Central memory CD8-positive, alpha-beta T cell (primary cell): ENCODE data around the gene ARHGAP10.

Experiments
- ATAC-seq: fragments of 150-1000 bp; cut with Tn5 transposase; replicated peaks from 2 replicates; pipeline ENCODE4 v1.10.0; 2022; ENCODE audit warnings: mild to moderate bottlenecking, moderate FRiP score, moderate number of reproducible peaks; ENCODE audit not compliant: poor library complexity, severe bottlenecking; ENCODE audit errors: extremely low read depth
- DNase-seq, 2 donors: peaks; one replicate each; pipeline ENCODE4 v3.0.0; 2021; ENCODE audit warnings: low spot score in 2 of 2
- H3K27ac Mint-ChIP-seq: one replicate; pipeline ENCODE4 v1.8.0; 2022; ENCODE audit warnings: low read depth, mild to moderate bottlenecking, moderate library complexity, mixed read lengths
- H3K27me3 Mint-ChIP-seq: one replicate; pipeline ENCODE4 v1.8.0; 2022; ENCODE audit warnings: mixed read lengths
- H3K36me3 Mint-ChIP-seq: one replicate; pipeline ENCODE4 v1.8.0; 2022; ENCODE audit warnings: mild to moderate bottlenecking, moderate library complexity, mixed read lengths; ENCODE audit not compliant: insufficient read depth
- H3K4me1 Mint-ChIP-seq: one replicate; pipeline ENCODE4 v1.8.0; 2022; ENCODE audit warnings: mixed read lengths
- H3K4me3 Mint-ChIP-seq: one replicate; pipeline ENCODE4 v1.8.0; 2022; ENCODE audit warnings: mild to moderate bottlenecking, moderate library complexity, mixed read lengths
- H3K9me3 Mint-ChIP-seq: one replicate; pipeline ENCODE4 v1.8.0; 2022; ENCODE audit warnings: mixed read lengths

ARHGAP10 gene, protein sequence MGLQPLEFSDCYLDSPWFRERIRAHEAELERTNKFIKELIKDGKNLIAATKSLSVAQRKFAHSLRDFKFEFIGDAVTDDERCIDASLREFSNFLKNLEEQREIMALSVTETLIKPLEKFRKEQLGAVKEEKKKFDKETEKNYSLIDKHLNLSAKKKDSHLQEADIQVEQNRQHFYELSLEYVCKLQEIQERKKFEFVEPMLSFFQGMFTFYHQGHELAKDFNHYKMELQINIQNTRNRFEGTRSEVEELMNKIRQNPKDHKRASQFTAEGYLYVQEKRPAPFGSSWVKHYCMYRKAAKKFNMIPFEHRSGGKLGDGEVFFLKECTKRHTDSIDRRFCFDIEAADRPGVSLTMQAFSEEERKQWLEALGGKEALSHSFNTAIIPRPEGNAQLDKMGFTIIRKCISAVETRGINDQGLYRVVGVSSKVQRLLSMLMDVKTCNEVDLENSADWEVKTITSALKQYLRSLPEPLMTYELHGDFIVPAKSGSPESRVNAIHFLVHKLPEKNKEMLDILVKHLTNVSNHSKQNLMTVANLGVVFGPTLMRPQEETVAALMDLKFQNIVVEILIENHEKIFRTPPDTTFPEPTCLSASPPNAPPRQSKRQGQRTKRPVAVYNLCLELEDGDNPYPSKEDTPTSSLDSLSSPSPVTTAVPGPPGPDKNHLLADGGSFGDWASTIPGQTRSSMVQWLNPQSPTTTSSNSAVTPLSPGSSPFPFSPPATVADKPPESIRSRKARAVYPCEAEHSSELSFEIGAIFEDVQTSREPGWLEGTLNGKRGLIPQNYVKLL

GRCh38 chr4:147731580-147732517, at the start of gene ARHGAP10:
Gene ARHGAP10, plus strand, starts transcription at chr4:147732088. Its CDS starts 214 bp downstream, at chr4:147732302.
- ATAC-seq = peak; percentile 64
- H3K27me3 Mint-ChIP-seq = no peaks in the 10 kb centered on the region
- DNase-seq = peak; percentile 35 to 40
- no peaks in the 10 kb centered on the region for H3K9me3 Mint-ChIP-seq
- peak within 1 kb of the TSS; percentile 89 for H3K27ac Mint-ChIP-seq
- peaks cover 32% of the 10 kb centered on the region for H3K4me1 Mint-ChIP-seq
- H3K4me3 Mint-ChIP-seq = peak within 1 kb of the TSS; percentile 92
- H3K36me3 Mint-ChIP-seq = peaks cover 6% of the 10 kb centered on the region

GRCh38 chr4:147682755-147683154, 49.1 kb upstream of the ARHGAP10 start:
- Mint-ChIP-seq H3K4me3 (peak overlapping the region; percentile 84), H3K9me3 (no peaks in the 10 kb centered on the region), H3K36me3 (peaks cover 15% of the 10 kb centered on the region), H3K4me1 (peaks cover 33% of the 10 kb centered on the region), H3K27me3 (peaks cover 10% of the 10 kb centered on the region), H3K27ac (peak overlapping the region; percentile 95)
- DNase-seq (no peak), ATAC-seq (no peak)

- no peaks in the 10 kb centered on the region for H3K9me3 Mint-ChIP-seq
- H3K4me1 Mint-ChIP-seq = peaks cover 33% of the 10 kb centered on the region
- H3K27ac Mint-ChIP-seq = peak overlapping the region; percentile 95
- DNase-seq (no peak), ATAC-seq (peak; percentile 24)
- H3K4me3 Mint-ChIP-seq = peak overlapping the region; percentile 84
- H3K27me3 Mint-ChIP-seq = peaks cover 10% of the 10 kb centered on the region
- H3K36me3 Mint-ChIP-seq = peaks cover 12% of the 10 kb centered on the region
Measured at GRCh38 chr4:147683188-147683591, 48.7 kb upstream of the ARHGAP10 start.

GRCh38 chr4:147683717-147684700, 47.9 kb upstream of the ARHGAP10 start, which contains the start of gene PRMT9:
Gene PRMT9, minus strand, starts transcription at chr4:147684163. Its CDS starts 176 bp downstream, at chr4:147683987.
- DNase-seq (peak; percentile 75 to 76), ATAC-seq (peak; percentile 98)
- peaks cover 10% of the 10 kb centered on the region for H3K27me3 Mint-ChIP-seq
- H3K4me1 Mint-ChIP-seq = peaks cover 33% of the 10 kb centered on the region
- peak within 1 kb of the TSS; percentile 84 for H3K4me3 Mint-ChIP-seq
- H3K9me3 Mint-ChIP-seq = no peaks in the 10 kb centered on the region
- peak within 1 kb of the TSS; percentile 95 for H3K27ac Mint-ChIP-seq
- H3K36me3 Mint-ChIP-seq = peaks cover 12% of the 10 kb centered on the region

GRCh38 chr4:147689067-147689466, 42.8 kb upstream of the ARHGAP10 start:
- ATAC-seq (no peak), DNase-seq (no peak)

DNA sequence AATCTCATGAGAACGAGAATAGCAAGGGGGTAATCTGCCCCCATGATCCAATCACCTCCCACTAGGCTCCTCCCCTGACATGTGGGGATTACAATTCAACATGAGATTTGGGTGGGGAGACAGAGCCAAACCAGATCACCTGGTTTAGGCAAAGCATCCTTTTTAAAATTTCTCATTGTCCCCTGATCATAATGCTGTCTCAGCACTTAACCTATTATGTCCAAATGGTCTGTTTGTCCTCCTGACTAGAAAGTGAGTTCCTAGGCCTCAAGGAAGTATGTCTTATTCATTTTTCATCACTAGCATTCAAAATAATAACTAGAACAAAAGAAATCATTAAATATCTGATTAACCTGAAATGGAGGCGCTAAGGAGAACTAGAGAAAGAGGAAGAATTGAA, 40.1 kb upstream of the ARHGAP10 start:
- peaks cover 49% of the 10 kb centered on the region for H3K27me3 Mint-ChIP-seq
- H3K36me3 Mint-ChIP-seq = no peaks in the 10 kb centered on the region
- DNase-seq (no peak), ATAC-seq (no peak)
- no peak overlapping the region for H3K27ac Mint-ChIP-seq
- no peaks in the 10 kb centered on the region for H3K9me3 Mint-ChIP-seq
- no peak overlapping the region for H3K4me3 Mint-ChIP-seq
- H3K4me1 Mint-ChIP-seq = no peaks in the 10 kb centered on the region

More at GRCh38 chr4:147689067-147689466, 42.8 kb upstream of the ARHGAP10 start:
- H3K36me3 Mint-ChIP-seq = peaks cover 4% of the 10 kb centered on the region
- H3K4me3 Mint-ChIP-seq = no peak overlapping the region
- no peaks in the 10 kb centered on the region for H3K9me3 Mint-ChIP-seq
- H3K27me3 Mint-ChIP-seq = peaks cover 41% of the 10 kb centered on the region
- no peak overlapping the region for H3K27ac Mint-ChIP-seq
- H3K4me1 Mint-ChIP-seq = peaks cover 4% of the 10 kb centered on the region

- peaks cover 60% of the 10 kb centered on the region for H3K27me3 Mint-ChIP-seq
- no peaks in the 10 kb centered on the region for H3K9me3 Mint-ChIP-seq
Measured at GRCh38 chr4:147693218-147693617, 38.7 kb upstream of the ARHGAP10 start.

GRCh38 chr4:147696866-147697265, 35.0 kb upstream of the ARHGAP10 start:
- H3K27me3 Mint-ChIP-seq = peaks cover 51% of the 10 kb centered on the region
- H3K9me3 Mint-ChIP-seq = no peaks in the 10 kb centered on the region
- ATAC-seq = no peak
- H3K4me3 Mint-ChIP-seq = no peak overlapping the region
- DNase-seq = no peak
- no peak overlapping the region for H3K27ac Mint-ChIP-seq
- H3K4me1 Mint-ChIP-seq = no peaks in the 10 kb centered on the region
- H3K36me3 Mint-ChIP-seq = no peaks in the 10 kb centered on the region

More at GRCh38 chr4:147693218-147693617, 38.7 kb upstream of the ARHGAP10 start:
- no peaks in the 10 kb centered on the region for H3K36me3 Mint-ChIP-seq
- no peak for DNase-seq
- H3K27ac Mint-ChIP-seq = no peak overlapping the region
- ATAC-seq = no peak
- H3K4me3 Mint-ChIP-seq = no peak overlapping the region
- no peaks in the 10 kb centered on the region for H3K4me1 Mint-ChIP-seq

DNA sequence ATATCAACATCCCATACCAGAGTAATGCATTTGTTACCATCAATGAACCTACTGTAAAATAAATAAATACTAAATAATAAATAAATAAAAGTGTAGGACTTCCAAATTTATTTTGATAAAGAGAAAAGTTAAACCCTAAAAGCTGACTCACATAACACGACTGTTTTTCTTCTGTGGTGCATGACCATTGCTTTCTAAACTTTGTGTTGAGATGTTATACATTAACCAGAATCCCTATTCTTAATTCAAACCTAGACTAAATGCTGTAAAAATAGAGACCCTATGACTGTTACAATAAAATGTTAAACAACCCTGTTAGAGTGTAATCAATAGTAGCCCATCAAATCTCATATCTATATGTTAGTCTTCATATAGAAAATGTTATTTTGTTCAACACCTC, 27.0 kb upstream of the ARHGAP10 start:
- Mint-ChIP-seq H3K4me1 (no peaks in the 10 kb centered on the region), H3K36me3 (no peaks in the 10 kb centered on the region), H3K9me3 (no peaks in the 10 kb centered on the region), H3K27ac (no peak overlapping the region), H3K27me3 (no peaks in the 10 kb centered on the region), H3K4me3 (no peak overlapping the region)
- no peak for DNase-seq
- no peak for ATAC-seq

- no peaks in the 10 kb centered on the region for H3K9me3 Mint-ChIP-seq
- peaks cover 3% of the 10 kb centered on the region for H3K27me3 Mint-ChIP-seq
- no peaks in the 10 kb centered on the region for H3K4me1 Mint-ChIP-seq
- no peak overlapping the region for H3K4me3 Mint-ChIP-seq
- DNase-seq (peak; percentile 29 to 42), ATAC-seq (peak; percentile 52)
- H3K27ac Mint-ChIP-seq = no peak overlapping the region
- no peaks in the 10 kb centered on the region for H3K36me3 Mint-ChIP-seq
Measured at GRCh38 chr4:147707892-147708672, 23.8 kb upstream of the ARHGAP10 start.
